ENCODE results near the gene DLX6. TPM values are rescaled to one million over a fixed set of nuclear protein-coding genes. Genes with fewer than 3 reads are reported as not detected.

Gene DLX6
- total and polyA plus RNA-seq, 2 of the 8 experiments (the other 6 are each of a cell fraction or from before 2014, with no cell fraction given), result not detected

DNA sequence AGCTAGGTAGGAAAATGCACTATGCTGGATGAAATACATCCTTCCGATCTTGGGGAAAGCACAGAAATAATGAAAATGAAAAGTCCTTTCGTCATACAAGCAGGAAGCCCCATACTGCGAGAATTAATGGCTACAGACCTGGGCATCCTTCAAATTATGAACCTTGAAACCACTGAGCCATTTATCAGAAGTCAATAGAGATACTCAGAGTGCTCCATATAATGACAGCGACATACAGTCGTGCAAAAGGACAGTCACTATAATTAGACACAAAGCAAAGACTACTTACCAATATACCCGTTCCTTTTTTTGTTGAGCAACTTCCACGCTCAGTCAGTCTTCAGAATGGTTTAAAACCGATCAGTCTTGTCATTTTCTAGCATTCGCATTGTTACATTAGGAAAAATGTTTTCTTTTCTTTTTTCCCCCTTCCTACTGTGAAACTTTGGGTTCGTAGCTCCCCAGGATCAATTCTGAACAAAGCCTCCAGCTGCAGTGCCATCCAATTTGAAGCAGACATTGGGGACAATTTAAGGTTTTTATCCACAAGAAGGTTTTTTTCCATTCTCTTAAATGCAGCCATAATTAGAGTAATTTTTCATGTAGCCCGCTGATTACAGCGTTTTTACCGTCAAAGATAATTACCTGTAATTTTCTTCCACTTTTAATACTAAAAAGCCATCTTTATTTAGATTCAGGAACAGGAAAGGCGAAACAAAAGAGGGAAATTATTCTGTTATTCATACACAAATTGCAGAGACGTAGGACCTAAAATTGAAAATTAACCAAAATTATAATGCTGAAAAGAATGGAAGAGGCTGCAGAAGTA is 6.4 kb downstream of the DLX6 start:
- ChIA-PET CTCF (ENCODE audit: partially characterized antibody) (interaction anchor here (0.6 to 7.8 kb wide), 3 partner anchors 9 to 1867 kb away, joined by 3 to 85 read pairs (median 9); partner anchors contain the start of gene DLX5), POLR2A (ENCODE audit: partially characterized antibody) (interaction anchor here (0.6 to 1.6 kb wide), 2 partner anchors 16 to 19 kb away, joined by 3 to 4 read pairs; no protein-coding TSS in a partner anchor)
- 0 out of 8 replicates have a peak overlapping the region, but pooled peaks of 1 of the 4 experiments have one; percentile 6 for H3K4me3 ChIP-seq (ENCODE audit: extremely low read depth in 1 of 4, insufficient read depth in 2 of 4, low read depth in 3 of 4, low read length in 4 of 4)
- peaks cover 96 to 100% (median 99%) of the 10 kb centered on the region in 4 experiments for H3K27me3 ChIP-seq (replicated peaks in 1 of 4; ENCODE audit: control insufficient read depth in 3 of 4, extremely low read depth in 1 of 4, insufficient read depth in 3 of 4, low read length in 3 of 4)
- no peak overlapping the region for H2AFZ ChIP-seq (ENCODE audit: low read length)
- no peaks in the 10 kb centered on the region for H3K9me3 ChIP-seq (ENCODE audit: insufficient read depth in 2 of 2, low read depth in 1 of 2, low read length in 1 of 2)
- FAIRE-seq (no peak), DNase-seq (ENCODE audit: low read depth in 1 of 2, low spot score in 2 of 2) (no peak)
- H3K4me2 ChIP-seq (ENCODE audit: insufficient read depth in 1 of 2, low read depth in 2 of 2, low read length in 2 of 2), result no peak overlapping the region; a peak in 1 of 4 replicates
- H2BK120ac ChIP-seq (replicated peaks; ENCODE audit: low read depth, low read length), result no peak overlapping the region
- no peak overlapping the region for H3K4ac ChIP-seq (replicated peaks; ENCODE audit: insufficient read length, low read depth, low read length)
- no peak overlapping the region for H2BK5ac ChIP-seq (ENCODE audit: low read depth, low read length)
- H3K18ac ChIP-seq (ENCODE audit: extremely low read depth, low read length), result no peak overlapping the region
- H3K9ac ChIP-seq (replicated peaks in 1 of 4; ENCODE audit: extremely low read depth in 1 of 4, low read depth in 3 of 4, low read length in 3 of 4), result no peak overlapping the region
- no peaks in the 10 kb centered on the region for H3K79me2 ChIP-seq (ENCODE audit: control insufficient read depth in 1 of 2, insufficient read depth in 2 of 2, low read length in 2 of 2)
- H3K23me2 ChIP-seq (ENCODE audit: low read depth, low read length), result peaks cover under 1% of the 10 kb centered on the region; the same call in 1 of the 2 replicates
- H3K56ac ChIP-seq (replicated peaks; ENCODE audit: insufficient read length, low read depth, low read length), result no peak overlapping the region
- no peak overlapping the region for H3K14ac ChIP-seq (ENCODE audit: insufficient read length)
- no peak overlapping the region for H2BK20ac ChIP-seq (ENCODE audit: low read length)
- H2BK12ac ChIP-seq (ENCODE audit: low read depth, low read length), result no peak overlapping the region
- TF ChIP-seq CBX8 (IDR thresholded peaks at IDR 0.05; ENCODE audit: borderline replicate concordance, low read depth, low read length) (peak; percentile 13; the same call in 1 of the 2 replicates), TAF1 (IDR thresholded peaks at IDR 0.05; ENCODE audit: low read depth, low read length) (no peak), RBBP5 (IDR thresholded peaks at IDR 0.05; ENCODE audit: borderline replicate concordance, low read depth, low read length) (no peak), EZH2 (IDR thresholded peaks at IDR 0.05; ENCODE audit: low read depth, low read length, severe bottlenecking) (peak; percentile 50), SUZ12 (IDR thresholded peaks at IDR 0.05; ENCODE audit: low read length) (peak; percentile 74)
- no peak overlapping the region for H4K91ac ChIP-seq (replicated peaks; ENCODE audit: insufficient read length, low read length)
- H3K79me1 ChIP-seq (ENCODE audit: low read depth, low read length), result no peaks in the 10 kb centered on the region; the same call in 1 of the 2 replicates
- no peak overlapping the region for H4K5ac ChIP-seq (ENCODE audit: insufficient read length, low read depth, low read length)
- no peak overlapping the region for H2AK5ac ChIP-seq (ENCODE audit: low read depth, low read length)
- peaks cover 0 to 11% (median 6%) of the 10 kb centered on the region in 4 experiments; a peak in 5 of 7 replicates for H3K4me1 ChIP-seq (replicated peaks in 1 of 4; ENCODE audit: control insufficient read depth in 3 of 4, insufficient read depth in 4 of 4, low read length in 3 of 4)
- no peak overlapping the region for H2BK15ac ChIP-seq (ENCODE audit: low read length)
- H4K8ac ChIP-seq (ENCODE audit: extremely low read depth, insufficient read depth, low read length), result no peak overlapping the region
- H3K36me3 ChIP-seq (ENCODE audit: control insufficient read depth in 2 of 4, insufficient read depth in 4 of 4, low read length in 3 of 4), result no peaks in the 10 kb centered on the region
- H3K23ac ChIP-seq (ENCODE audit: insufficient read length), result no peak overlapping the region
- WGBS, 2 experiments (ENCODE audit: extremely low coverage in 1 of 2, insufficient coverage in 1 of 2, insufficient read length in 1 of 2, insufficient replicate concordance in 2 of 2, low coverage in 1 of 2, low lambda C conversion rate in 2 of 2, missing lambda C conversion rate in 1 of 2), result 20% methylated on average over 15 of the region's 15 CpGs; no CpG with 5 or more reads in 1 of the 2 experiments
- no peak overlapping the region for H3K27ac ChIP-seq (ENCODE audit: low read depth, low read length)
- H4K20me1 ChIP-seq (replicated peaks in 1 of 2; ENCODE audit: control insufficient read depth in 1 of 2, insufficient read depth in 2 of 2, low read length in 2 of 2), result peaks cover 23 to 38% of the 10 kb centered on the region in 2 experiments
